ENCODE measurements around the gene SEC31B.

Gene SEC31B

GRCh38 chr10:100522107-100522801 is 2.6 kb upstream of the SEC31B start:
- no peak overlapping the region for H2AFZ ChIP-seq (ENCODE audit: low read depth)
- H3K4me3 ChIP-seq (IDR thresholded peaks at IDR 0.05; ENCODE audit: insufficient read depth, low read depth, low read length): no peak overlapping the region
- H3K27me3 ChIP-seq (ENCODE audit: insufficient read depth, low read depth): no peaks in the 10 kb centered on the region
- no peak for TF ChIP-seq CTCF (conservative IDR thresholded peaks at IDR 0.05; ENCODE audit: low read depth, low read length)
- no peaks in the 10 kb centered on the region for H4K20me1 ChIP-seq (ENCODE audit: insufficient read depth)
- H3K4me2 ChIP-seq: no peak overlapping the region
- H3K27ac ChIP-seq: no peak overlapping the region
- H3K4me1 ChIP-seq (ENCODE audit: low read depth, poor library complexity, severe bottlenecking): peaks cover 17% of the 10 kb centered on the region
- H3K79me2 ChIP-seq (ENCODE audit: insufficient read depth, low read depth): no peaks in the 10 kb centered on the region; the same call in 1 of the 2 replicates
- no peaks in the 10 kb centered on the region for H3K36me3 ChIP-seq (ENCODE audit: insufficient read depth)
- H3K9ac ChIP-seq: no peak overlapping the region

- Histone ChIP-seq H3K27ac (no peak overlapping the region), H2AFZ (ENCODE audit: low read depth) (no peak overlapping the region), H3K9ac (no peak overlapping the region), H3K4me1 (ENCODE audit: low read depth, poor library complexity, severe bottlenecking) (peaks cover 31% of the 10 kb centered on the region), H3K27me3 (ENCODE audit: insufficient read depth, low read depth) (no peaks in the 10 kb centered on the region), H3K79me2 (ENCODE audit: insufficient read depth, low read depth) (no peaks in the 10 kb centered on the region), H3K4me2 (no peak overlapping the region), H4K20me1 (ENCODE audit: insufficient read depth) (no peaks in the 10 kb centered on the region), H3K36me3 (ENCODE audit: insufficient read depth) (no peaks in the 10 kb centered on the region), H3K4me3 (IDR thresholded peaks at IDR 0.05; ENCODE audit: insufficient read depth, low read depth, low read length) (no peak overlapping the region)
- TF ChIP-seq CTCF (conservative IDR thresholded peaks at IDR 0.05; ENCODE audit: low read depth, low read length): no peak
Observed at GRCh38 chr10:100520811-100521210, 1.1 kb upstream of the SEC31B start.

GRCh38 chr10:100518761-100519241 is 860 bp downstream of the SEC31B start:
- Histone ChIP-seq H2AFZ (ENCODE audit: low read depth) (no peak overlapping the region), H3K9ac (no peak overlapping the region), H3K4me3 (IDR thresholded peaks at IDR 0.05; ENCODE audit: insufficient read depth, low read depth, low read length) (no peak overlapping the region), H3K36me3 (ENCODE audit: insufficient read depth) (no peaks in the 10 kb centered on the region), H3K27me3 (ENCODE audit: insufficient read depth, low read depth) (no peaks in the 10 kb centered on the region), H3K4me2 (no peak overlapping the region; the same call in 1 of the 2 replicates), H4K20me1 (ENCODE audit: insufficient read depth) (no peaks in the 10 kb centered on the region), H3K27ac (no peak overlapping the region), H3K4me1 (ENCODE audit: low read depth, poor library complexity, severe bottlenecking) (peaks cover 40% of the 10 kb centered on the region), H3K79me2 (ENCODE audit: insufficient read depth, low read depth) (no peaks in the 10 kb centered on the region)
- TF ChIP-seq CTCF (conservative IDR thresholded peaks at IDR 0.05; ENCODE audit: low read depth, low read length): peak; percentile 86

GRCh38 chr10:100516847-100517246 is 2.8 kb downstream of the SEC31B start:
- Histone ChIP-seq H3K4me2 (peak overlapping the region; percentile 39), H2AFZ (ENCODE audit: low read depth) (no peak overlapping the region), H3K4me3 (IDR thresholded peaks at IDR 0.05; ENCODE audit: insufficient read depth, low read depth, low read length) (no peak overlapping the region), H3K27ac (peak overlapping the region; percentile 39; the same call in 1 of the 2 replicates), H4K20me1 (ENCODE audit: insufficient read depth) (no peaks in the 10 kb centered on the region), H3K9ac (no peak overlapping the region), H3K79me2 (ENCODE audit: insufficient read depth, low read depth) (no peaks in the 10 kb centered on the region), H3K27me3 (ENCODE audit: insufficient read depth, low read depth) (no peaks in the 10 kb centered on the region), H3K36me3 (ENCODE audit: insufficient read depth) (no peaks in the 10 kb centered on the region), H3K4me1 (ENCODE audit: low read depth, poor library complexity, severe bottlenecking) (peaks cover 54% of the 10 kb centered on the region)
- peak; percentile 70 for TF ChIP-seq CTCF (conservative IDR thresholded peaks at IDR 0.05; ENCODE audit: low read depth, low read length)

Data from KMS-11 (cell line).